Measurements from ENCODE around the gene ALG8. TPM values are rescaled to one million over a fixed set of nuclear protein-coding genes. Genes with fewer than 3 reads are reported as not detected.

Gene ALG8
- total and polyA plus RNA-seq, 2 of the 8 experiments (the other 6 are each of a cell fraction or from before 2014, with no cell fraction given) = 66.7 to 84.3 TPM

DNA sequence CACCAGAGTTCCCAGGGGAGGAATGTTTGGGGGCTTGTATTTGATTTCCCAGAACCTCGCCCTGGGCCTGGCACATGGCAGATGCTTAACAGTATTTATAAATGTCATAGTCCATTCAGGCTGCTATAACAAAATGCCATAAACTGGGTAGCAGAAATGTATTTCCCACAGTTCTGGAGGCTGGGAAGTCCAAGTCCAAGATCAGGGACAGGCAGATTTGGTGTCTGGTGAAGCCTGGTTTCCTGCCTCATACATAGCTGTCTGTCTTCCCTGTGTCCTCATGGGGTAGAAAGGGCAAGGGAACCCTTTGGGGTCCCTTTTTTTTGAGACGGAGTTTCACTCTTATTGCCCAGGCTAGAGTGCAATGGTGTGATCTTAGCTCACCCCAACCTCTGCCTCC, 25.0 kb upstream of the ALG8 start:
- Histone ChIP-seq H3K27me3 (replicated peaks in 1 of 4; ENCODE audit: control insufficient read depth in 3 of 4, extremely low read depth in 1 of 4, insufficient read depth in 3 of 4, low read length in 3 of 4) (no peaks in the 10 kb centered on the region), H3K4me1 (replicated peaks in 1 of 4; ENCODE audit: control insufficient read depth in 3 of 4, insufficient read depth in 4 of 4, low read length in 3 of 4) (no peaks in the 10 kb centered on the region), H3K27ac (ENCODE audit: low read depth, low read length) (no peak overlapping the region), H2BK20ac (ENCODE audit: low read length) (no peak overlapping the region), H4K5ac (ENCODE audit: insufficient read length, low read depth, low read length) (no peak overlapping the region), H3K79me2 (ENCODE audit: control insufficient read depth in 1 of 2, insufficient read depth in 2 of 2, low read length in 2 of 2) (no peaks in the 10 kb centered on the region), H3K79me1 (ENCODE audit: low read depth, low read length) (no peaks in the 10 kb centered on the region), H2BK5ac (ENCODE audit: low read depth, low read length) (no peak overlapping the region), H2BK12ac (ENCODE audit: low read depth, low read length) (no peak overlapping the region), H2AK5ac (ENCODE audit: low read depth, low read length) (no peak overlapping the region), H2BK120ac (replicated peaks; ENCODE audit: low read depth, low read length) (no peak overlapping the region), H4K8ac (ENCODE audit: extremely low read depth, insufficient read depth, low read length) (no peak overlapping the region), H2AFZ (ENCODE audit: low read length) (no peak overlapping the region), H3K4ac (replicated peaks; ENCODE audit: insufficient read length, low read depth, low read length) (no peak overlapping the region), H3K14ac (ENCODE audit: insufficient read length) (no peak overlapping the region), H2BK15ac (ENCODE audit: low read length) (no peak overlapping the region), H4K91ac (replicated peaks; ENCODE audit: insufficient read length, low read length) (no peak overlapping the region), H3K56ac (replicated peaks; ENCODE audit: insufficient read length, low read depth, low read length) (no peak overlapping the region), H3K4me3 (ENCODE audit: extremely low read depth in 1 of 4, insufficient read depth in 2 of 4, low read depth in 3 of 4, low read length in 4 of 4) (no peak overlapping the region), H3K4me2 (ENCODE audit: insufficient read depth in 1 of 2, low read depth in 2 of 2, low read length in 2 of 2) (no peak overlapping the region), H3K23ac (ENCODE audit: insufficient read length) (no peak overlapping the region), H3K23me2 (ENCODE audit: low read depth, low read length) (no peaks in the 10 kb centered on the region), H3K9me3 (ENCODE audit: insufficient read depth in 2 of 2, low read depth in 1 of 2, low read length in 1 of 2) (no peaks in the 10 kb centered on the region), H3K9ac (replicated peaks in 1 of 4; ENCODE audit: extremely low read depth in 1 of 4, low read depth in 3 of 4, low read length in 3 of 4) (no peak overlapping the region), H3K36me3 (ENCODE audit: control insufficient read depth in 2 of 4, insufficient read depth in 4 of 4, low read length in 3 of 4) (no peaks in the 10 kb centered on the region), H4K20me1 (replicated peaks in 1 of 2; ENCODE audit: control insufficient read depth in 1 of 2, insufficient read depth in 2 of 2, low read length in 2 of 2) (no peaks in the 10 kb centered on the region), H3K18ac (ENCODE audit: extremely low read depth, low read length) (no peak overlapping the region)
- no peak for DNase-seq (ENCODE audit: low read depth in 1 of 2, low spot score in 2 of 2)
- POLR2A ChIA-PET (ENCODE audit: partially characterized antibody) = interaction anchor here (1.3 kb wide), 1 partner anchor 9 kb away, joined by 4 read pairs; no protein-coding TSS in a partner anchor
- CTCF ChIA-PET (ENCODE audit: partially characterized antibody) = interaction anchor here (0.6 to 1.3 kb wide), 3 partner anchors 10 to 251 kb away, joined by 3 to 5 read pairs (median 3); no protein-coding TSS in a partner anchor
- 83% methylated on average over 2 of the region's 2 CpGs; no CpG with 5 or more reads in 1 of the 2 experiments for WGBS, 2 experiments (ENCODE audit: extremely low coverage in 1 of 2, insufficient coverage in 1 of 2, insufficient read length in 1 of 2, insufficient replicate concordance in 2 of 2, low coverage in 1 of 2, low lambda C conversion rate in 2 of 2, missing lambda C conversion rate in 1 of 2)
- FAIRE-seq = no peak
- no peak for TF ChIP-seq RXRA (IDR thresholded peaks at IDR 0.05; ENCODE audit: insufficient read depth, low read depth, low read length)
- TF ChIP-seq, protein P1, sequence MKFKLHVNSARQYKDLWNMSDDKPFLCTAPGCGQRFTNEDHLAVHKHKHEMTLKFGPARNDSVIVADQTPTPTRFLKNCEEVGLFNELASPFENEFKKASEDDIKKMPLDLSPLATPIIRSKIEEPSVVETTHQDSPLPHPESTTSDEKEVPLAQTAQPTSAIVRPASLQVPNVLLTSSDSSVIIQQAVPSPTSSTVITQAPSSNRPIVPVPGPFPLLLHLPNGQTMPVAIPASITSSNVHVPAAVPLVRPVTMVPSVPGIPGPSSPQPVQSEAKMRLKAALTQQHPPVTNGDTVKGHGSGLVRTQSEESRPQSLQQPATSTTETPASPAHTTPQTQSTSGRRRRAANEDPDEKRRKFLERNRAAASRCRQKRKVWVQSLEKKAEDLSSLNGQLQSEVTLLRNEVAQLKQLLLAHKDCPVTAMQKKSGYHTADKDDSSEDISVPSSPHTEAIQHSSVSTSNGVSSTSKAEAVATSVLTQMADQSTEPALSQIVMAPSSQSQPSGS (IDR thresholded peaks at IDR 0.05; ENCODE audit: low read length) = no peak
- no peak for TF ChIP-seq ZNF274 (IDR thresholded peaks at IDR 0.05; ENCODE audit: borderline replicate concordance, extremely low read depth, low read length)
- TF ChIP-seq NANOG (IDR thresholded peaks at IDR 0.05; ENCODE audit: insufficient read depth, low read depth, low read length, poor library complexity, severe bottlenecking) = no peak
- TF ChIP-seq GTF2F1 (IDR thresholded peaks at IDR 0.05; ENCODE audit: borderline replicate concordance, low read depth, low read length) = no peak
- no peak for TF ChIP-seq EZH2 (IDR thresholded peaks at IDR 0.05; ENCODE audit: low read depth, low read length, severe bottlenecking)
- no peak for TF ChIP-seq CTBP2 (IDR thresholded peaks at IDR 0.05; ENCODE audit: borderline replicate concordance, insufficient read depth, insufficient read length, low read length)
- TF ChIP-seq RFX5 (IDR thresholded peaks at IDR 0.05; ENCODE audit: borderline replicate concordance, low read depth, low read length) = no peak
- TF ChIP-seq HDAC6 (IDR thresholded peaks at IDR 0.05; ENCODE audit: low read depth, low read length) = no peak
- no peak for TF ChIP-seq JUN (IDR thresholded peaks at IDR 0.05; ENCODE audit: low read depth, low read length)
- TF ChIP-seq SP1 (IDR thresholded peaks at IDR 0.05; ENCODE audit: low read depth, low read length) = no peak
- TF ChIP-seq CBX8 (IDR thresholded peaks at IDR 0.05; ENCODE audit: borderline replicate concordance, low read depth, low read length) = no peak
